Stimulated activated CD4-positive, alpha-beta T cell treated with anti-CD3 and anti-CD28 coated beads, Interleukin-4, amount 100 ng/mL, for 4 hours (primary cell): Measurements from ENCODE around the gene SMCHD1.
"Not testable (repeated sequence)": the region's sequence is repeated elsewhere in the genome, so short reads cannot be mapped to it uniquely, and the experiment has no call there.

Experiments
- DNase-seq, 2 experiments: peaks; one replicate each; pipeline ENCODE4 v3.0.0-alpha.2; 2020

SMCHD1 gene

DNA sequence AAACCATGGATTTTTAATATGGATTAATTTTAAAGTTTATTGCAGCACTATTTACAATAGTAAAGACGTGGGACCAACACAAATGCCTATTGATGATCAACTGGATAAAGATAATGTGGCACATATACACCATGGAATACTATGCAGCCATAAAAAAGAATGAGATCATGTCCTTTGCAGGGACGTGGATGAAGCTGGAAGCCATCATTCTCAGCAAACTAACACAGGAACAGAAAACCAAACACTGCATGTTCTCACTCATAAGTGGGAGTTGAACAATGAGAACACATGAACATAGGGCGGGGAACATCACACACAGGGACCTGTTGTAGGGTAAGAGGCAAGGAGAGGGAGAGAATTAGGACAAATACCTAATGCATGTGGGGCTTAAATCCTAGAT lies 5.3 kb downstream of the SMCHD1 start:
- DNase-seq = not testable (repeated sequence)

DNA sequence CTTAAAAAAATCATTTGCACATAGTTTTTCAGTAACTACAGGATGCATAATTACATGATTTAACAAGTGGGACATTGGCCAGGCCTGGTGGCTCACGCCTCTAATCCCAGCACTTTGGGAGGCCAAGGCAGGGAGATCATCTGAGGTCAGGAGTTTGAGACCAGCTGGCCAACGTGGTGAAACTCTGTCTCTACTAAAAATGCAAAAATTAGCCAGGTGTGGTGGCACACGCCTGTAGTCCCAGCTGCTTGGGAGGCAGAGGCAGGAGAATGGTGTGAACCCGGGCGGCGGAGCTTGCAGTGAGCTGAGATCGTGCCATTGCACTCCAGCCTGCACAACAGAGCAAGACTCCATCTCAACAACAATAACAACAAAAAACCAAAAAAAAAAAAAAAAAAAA lies 6.8 kb downstream of the SMCHD1 start:
- not testable (repeated sequence) for DNase-seq

DNA sequence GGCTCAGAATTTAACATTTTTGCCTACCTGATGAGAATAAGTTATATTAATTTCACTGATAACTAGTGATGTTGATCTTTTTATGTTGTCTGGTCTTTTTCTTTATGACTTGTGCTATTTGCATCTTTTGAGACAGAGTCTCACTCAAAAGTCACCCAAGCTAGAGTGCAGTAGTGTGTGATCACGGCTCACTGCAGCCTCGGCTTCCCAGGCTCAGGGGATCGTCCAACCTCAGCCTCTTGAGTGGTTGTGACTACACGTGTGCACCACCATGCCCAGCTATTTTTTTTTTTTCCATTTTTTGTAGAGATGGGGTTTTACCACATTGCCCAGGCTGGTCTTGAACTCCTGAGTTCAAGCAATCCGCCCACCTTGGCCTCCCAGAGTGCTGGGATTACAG lies 7.5 kb downstream of the SMCHD1 start:
- DNase-seq = no peak

DNA sequence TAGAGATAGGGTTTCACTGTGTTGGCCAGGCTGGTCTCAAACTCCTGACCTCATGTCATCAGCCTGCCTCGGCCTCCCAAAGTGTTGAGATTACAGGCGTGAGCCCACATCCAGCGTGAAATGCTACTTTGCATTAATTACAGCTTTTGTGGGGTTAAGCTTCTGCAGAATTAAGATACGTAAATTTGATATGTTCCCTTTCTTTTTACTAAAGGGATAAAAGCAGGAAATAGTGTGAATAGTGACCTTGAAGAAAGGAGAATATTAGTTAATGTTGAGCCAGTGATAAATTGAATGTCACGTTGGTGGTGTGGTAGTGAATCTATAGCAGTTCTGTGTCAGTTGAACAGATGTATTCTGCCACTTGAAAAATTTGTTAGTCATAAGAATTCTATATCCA lies 16.9 kb downstream of the SMCHD1 start:
- no peak for DNase-seq

DNA sequence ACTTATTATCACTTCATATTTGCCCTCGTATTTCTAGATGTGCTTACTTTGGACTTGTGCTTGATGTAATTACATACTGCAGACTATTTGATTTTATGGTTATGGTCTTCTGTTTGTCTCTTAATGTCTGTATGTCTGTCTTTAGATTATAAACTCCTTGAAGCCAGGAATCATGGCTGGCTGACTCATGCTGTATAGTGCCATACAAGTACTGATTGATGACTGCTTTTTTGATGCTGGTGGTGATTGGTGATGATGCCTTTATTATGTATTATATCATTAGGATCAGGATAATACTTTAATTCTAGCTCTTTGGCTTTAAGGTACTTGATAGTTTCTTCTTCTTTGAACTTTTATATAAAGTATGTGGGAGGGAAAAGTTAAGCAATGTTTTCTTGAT lies 17.3 kb downstream of the SMCHD1 start:
- DNase-seq = no peak

DNA sequence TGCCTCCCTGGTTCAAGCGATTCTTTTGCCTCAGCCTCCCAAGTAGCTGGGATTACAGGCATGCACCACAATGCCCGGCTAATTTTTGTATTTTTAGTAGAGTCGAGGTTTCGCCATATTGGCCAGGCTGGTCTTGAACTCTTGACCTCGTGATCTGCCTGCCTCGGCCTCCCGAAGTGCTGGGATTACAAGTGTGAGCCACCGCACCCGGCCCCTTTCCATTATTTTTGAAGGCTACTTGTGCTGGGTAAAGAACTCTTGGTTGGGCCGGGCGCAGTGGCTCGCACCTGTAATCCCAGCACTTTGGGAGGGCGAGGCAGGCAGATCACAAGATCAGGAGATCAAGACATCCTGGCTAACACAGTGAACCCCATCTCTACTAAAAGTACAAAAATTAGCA lies 23.4 kb downstream of the SMCHD1 start:
- DNase-seq = not testable (repeated sequence)

DNA sequence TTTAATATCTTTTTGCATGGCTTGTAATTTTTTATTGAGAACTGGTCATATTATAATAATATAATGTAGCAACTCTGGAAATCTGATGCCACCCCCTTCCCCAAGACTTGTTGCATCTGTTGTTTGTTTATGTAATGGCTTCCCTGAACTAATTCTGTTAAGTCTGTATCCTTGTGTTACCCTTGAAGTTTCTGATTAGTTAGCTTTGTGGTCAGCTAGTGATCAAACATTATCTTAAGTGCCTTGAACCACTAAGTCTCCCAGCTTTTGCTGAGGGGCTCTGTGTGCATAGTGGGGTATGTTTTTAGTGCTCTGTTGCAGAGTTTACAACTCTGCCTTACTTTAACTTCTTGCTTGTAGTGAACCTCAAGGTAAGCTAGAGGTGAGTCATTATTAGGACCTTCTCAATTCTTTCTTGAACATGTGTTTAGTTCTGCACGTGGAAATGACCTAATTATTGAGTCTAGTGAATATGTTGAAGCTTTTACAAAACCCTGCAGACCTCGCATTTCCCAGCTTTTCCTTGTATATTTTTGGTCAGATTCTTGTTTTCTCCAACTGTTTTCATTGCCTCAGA lies 24.8 kb downstream of the SMCHD1 start:
- DNase-seq = no peak

DNA sequence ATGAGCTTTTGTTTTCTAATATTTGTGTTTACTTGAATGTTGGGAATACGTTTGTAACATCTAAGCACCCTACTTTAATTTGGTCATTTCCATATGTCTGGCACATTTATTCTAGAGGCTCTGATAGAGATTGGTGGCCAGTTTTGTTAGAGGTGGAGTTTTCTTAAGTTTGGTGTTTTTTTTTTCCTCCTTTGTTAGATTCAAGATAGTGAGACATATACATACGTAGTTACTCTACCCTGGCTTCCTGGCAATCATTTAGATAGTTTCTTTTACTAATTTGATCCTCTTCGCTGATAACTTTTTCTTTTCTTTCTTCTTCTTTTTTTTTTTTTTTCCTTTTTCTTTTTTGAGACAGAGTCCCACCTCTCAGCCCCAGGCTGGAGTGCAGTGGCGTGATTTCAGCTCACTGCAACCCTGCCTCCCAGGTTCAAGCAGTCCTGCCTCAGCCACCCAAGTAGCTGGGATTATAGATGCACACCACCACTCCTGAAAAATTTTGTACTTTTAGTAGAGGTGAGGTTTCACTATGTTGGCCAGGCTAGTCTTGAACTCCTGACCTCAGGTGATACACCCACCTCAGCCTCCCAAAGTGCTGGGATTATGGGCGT lies 26.6 kb downstream of the SMCHD1 start:
- no peak for DNase-seq

DNA sequence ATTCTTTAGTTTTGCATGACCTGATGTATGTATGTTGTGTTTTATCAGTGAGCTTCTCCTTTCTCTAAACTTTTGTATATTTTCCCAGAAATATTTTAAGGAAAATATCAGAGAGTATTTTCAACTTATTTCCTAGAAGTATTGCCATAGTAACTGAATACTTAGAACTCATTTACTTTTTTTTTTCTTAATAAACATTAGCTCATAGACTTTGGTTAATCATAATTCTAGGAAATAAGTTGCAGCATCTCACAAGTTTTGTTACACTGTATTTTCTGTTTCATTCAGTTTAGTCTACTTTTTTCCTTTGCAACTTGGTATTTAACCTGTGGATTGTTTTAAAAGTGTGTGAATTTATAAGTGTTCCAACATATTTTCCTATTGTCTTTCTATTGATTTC lies 27.5 kb downstream of the SMCHD1 start:
- no peak for DNase-seq

DNA sequence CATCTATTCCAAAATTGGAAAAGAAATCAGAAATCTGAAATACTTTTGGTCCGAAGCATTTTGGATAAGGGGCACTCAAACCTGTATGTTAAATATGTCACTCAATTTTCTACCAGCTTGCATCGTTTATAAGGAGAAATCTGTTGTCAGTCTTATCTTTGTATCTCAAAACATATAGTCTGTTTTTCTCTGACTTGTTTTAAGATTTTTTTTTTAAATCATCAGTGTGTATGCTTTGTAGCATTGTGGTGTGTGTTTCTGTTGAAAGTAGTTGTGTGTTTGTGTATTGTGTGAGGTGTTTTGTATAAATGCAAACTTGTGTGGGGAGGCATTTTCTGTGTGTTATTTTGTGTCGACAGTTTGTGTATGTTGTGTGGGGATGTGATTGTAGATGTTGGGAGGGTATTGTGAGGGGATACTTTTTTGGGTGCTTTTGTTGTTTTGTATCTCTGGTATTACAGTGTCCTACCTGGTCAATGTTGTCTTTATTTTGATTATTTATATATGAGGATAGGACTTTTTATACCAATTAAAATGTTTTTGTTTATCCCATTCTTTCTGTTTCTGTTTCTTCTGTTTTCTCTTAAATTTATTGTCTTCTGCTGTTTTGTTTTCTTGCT lies 30.9 kb downstream of the SMCHD1 start:
- no peak for DNase-seq

DNA sequence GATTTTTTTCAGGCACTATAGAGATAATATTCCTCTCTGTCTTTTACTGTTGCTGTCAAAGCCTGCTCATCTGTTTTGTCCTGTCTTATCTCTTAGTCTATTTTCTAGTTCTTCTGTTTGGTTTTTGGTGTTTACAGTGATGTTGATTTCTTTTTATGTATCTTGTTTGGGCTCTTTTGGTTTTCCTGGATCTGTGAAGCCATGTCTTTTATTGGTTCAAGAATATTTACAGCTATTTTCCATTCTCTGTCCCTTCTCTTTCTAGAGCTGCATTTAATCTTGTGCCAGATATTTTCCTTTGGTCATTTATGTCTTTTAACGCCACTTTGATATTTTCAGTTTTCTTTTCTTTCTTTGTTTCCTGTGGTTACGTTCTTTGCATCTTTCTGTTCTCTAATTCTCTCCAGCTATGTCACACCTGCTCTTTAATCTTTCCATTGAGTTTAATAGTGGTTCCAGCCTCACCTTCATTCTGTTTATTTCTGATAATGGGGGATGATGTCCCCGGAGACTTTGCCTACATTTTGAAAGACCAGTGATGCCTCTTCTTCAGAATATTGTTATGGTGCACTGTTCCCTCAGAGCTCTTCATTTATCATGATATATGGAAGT lies 32.0 kb downstream of the SMCHD1 start:
- no peak for DNase-seq

DNA sequence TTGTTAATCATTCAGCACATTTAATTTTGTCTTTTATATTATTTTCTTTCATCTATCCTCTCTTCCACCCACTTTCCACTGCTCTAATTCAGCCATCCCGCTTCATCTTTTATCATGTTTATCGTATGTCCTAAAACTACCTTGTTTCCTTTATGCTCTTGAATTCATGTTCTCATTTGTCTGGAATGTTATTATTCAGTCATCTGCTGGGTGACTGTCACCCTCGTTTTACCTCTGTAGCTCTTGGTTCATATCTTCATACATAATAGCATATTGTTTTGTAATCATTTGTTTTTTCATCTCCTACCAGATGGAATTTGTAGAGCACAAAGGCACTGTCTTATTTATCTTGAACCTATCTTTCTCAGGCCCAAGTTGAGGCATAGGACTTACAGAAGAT lies 37.0 kb downstream of the SMCHD1 start:
- DNase-seq = no peak

DNA sequence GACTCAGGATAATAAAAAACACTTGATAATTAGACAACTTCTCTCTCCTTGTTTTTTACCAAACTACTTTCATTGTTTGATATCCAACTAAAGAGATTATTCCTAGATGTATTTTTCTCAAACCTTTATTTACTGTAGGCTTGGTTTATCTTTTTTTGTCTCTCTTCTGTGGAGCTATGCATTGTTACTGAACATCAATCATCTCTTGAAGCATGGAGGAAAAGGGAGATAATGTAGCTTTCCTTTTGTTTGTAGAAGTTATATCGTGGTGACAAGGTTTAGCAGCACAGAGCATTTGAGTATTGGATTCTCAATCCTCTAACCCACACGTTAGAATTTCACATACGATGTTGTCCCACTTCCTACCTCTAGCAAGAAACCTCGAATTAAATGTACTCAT lies 41.7 kb downstream of the SMCHD1 start:
- no peak for DNase-seq

DNA sequence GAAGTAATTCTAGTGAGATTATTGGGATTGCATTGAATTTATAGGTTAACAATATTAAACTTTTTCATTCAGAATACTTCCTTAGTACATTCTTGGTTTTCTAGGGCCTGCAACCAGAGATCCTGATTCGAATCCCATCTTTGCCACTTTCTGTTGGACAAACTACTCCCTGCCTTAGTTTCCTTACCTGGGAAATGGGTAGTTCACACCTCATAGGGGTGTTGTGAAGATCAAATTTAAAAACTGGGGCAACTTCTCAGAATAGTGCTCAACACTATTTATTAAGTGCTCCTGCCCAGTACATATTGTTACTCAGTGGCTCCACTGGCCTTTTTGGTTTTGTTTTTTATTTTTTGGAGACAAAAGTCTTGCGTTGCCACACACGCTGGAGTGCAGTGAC lies 43.5 kb downstream of the SMCHD1 start:
- no peak for DNase-seq

DNA sequence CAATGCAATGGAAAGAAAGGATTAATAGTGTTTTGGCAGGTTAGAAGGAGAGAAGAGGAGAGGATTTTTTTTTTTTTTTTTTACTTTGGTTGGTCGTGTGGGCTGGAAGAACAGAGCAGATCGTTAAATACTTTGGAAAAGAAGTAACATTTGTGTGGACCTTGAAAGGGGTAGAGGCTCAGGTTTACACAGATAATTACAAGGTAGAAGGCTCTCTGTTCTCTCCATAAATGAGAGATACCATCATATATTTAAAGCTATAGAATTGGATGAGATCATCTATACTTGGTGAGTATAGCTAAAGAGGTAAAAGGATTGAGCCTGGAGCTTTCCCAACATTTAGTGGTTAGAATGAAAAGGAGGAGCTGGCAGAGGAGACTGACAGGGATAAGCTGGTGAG lies 49.0 kb downstream of the SMCHD1 start:
- no peak for DNase-seq

DNA sequence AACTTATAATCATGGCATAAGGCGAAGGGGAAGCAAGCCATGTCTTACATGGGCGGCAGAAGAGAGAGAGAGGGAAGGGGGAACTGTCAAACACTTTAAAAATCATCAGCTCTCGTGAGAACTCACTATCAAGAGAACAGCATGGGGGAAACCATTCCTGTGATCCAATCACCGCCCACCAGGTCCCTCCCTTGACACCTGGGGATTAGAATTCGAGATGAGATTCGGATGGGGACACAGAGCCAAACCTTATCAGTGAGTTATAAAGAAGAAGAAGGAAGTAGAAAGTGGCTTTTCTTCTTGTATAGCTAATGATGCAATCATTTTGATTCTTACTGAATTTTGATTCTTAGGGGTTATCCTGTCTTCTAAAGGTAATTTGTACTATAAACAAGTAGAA lies 51.4 kb downstream of the SMCHD1 start:
- no peak for DNase-seq

DNA sequence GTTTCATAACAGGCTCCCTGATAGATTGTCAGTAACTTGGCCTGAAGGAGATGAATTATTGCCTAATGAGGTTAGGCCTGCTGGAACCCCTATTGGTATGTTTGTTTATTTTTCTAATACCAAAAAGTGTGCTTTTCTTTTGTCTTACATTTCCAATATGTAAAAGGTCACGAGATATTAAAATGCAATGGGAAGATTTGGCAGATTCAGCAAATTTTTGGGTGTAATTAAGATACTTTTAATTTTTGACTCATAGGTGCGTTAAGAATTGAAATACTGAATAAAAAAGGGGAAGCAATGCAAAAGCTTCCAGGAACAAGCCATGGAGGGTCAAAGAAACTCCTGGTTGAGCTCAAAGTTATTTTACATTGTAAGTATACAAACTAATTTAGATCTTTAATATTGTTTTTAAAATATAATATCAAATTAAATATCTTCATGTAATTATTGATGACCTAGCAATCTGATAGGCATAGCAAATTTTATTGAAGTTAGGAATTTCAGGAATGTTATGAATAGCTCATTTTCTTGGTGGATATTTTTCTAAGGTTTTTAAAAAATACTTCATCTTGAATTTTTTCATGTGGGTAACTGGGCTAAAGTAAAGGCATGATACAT lies 52.1 kb downstream of the SMCHD1 start:
- no peak for DNase-seq

DNA sequence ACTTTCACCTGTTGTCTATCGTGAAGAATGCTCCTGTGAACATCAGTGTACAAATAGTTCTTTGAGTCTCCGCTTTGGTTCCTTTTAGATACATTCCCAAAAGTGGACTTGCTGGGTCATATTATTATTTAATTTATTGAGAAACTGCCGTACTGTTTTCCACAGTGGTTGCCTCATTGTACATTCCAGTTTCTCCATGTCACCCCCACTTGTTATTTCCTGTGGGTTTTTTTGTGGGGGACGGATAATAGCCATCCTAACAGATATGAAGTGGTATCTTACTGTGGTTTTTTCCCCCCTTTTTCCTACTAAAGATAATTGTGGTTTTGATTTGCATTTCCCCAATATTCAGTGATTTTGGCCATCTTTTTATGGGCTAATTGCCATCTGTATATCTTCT lies 53.8 kb downstream of the SMCHD1 start:
- DNase-seq = no peak

DNA sequence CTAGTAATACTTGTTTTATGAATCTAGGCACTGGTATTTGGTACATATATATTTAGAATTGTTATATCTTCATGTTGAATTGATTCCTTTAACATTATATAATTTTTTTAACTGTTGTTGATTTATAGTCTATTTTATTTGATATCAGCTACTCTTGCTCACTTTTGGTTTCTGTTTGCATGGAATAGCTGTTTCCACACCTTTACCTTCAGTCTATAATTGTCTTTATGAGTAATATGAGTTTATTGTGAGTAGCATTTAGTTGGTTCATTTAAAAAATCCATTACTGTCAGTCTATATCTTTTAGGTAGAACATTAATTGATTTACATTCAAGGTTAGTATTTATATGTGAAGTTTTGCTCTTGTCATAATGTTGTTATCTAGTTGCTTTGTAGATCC lies 58.6 kb downstream of the SMCHD1 start:
- no peak for DNase-seq

DNA sequence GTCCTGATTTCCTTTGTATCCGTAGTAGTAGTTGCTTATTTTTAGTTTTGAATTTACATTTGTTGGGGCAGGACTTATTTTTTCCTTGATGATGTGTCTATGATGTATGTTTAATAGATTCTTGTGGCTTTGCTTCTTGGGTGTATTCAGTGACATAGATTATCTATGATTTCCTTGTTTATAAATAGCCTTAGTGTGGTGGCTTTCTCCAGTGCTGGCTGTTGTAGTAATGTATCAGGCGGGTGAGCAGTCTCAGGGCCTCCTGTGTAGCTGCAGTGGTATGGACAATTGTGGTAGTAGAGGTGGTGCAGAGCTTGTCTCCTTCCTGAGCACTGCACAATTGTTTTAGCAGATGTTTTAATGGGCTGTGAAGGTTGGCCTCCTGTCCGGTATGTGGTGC lies 60.5 kb downstream of the SMCHD1 start:
- DNase-seq = no peak

DNA sequence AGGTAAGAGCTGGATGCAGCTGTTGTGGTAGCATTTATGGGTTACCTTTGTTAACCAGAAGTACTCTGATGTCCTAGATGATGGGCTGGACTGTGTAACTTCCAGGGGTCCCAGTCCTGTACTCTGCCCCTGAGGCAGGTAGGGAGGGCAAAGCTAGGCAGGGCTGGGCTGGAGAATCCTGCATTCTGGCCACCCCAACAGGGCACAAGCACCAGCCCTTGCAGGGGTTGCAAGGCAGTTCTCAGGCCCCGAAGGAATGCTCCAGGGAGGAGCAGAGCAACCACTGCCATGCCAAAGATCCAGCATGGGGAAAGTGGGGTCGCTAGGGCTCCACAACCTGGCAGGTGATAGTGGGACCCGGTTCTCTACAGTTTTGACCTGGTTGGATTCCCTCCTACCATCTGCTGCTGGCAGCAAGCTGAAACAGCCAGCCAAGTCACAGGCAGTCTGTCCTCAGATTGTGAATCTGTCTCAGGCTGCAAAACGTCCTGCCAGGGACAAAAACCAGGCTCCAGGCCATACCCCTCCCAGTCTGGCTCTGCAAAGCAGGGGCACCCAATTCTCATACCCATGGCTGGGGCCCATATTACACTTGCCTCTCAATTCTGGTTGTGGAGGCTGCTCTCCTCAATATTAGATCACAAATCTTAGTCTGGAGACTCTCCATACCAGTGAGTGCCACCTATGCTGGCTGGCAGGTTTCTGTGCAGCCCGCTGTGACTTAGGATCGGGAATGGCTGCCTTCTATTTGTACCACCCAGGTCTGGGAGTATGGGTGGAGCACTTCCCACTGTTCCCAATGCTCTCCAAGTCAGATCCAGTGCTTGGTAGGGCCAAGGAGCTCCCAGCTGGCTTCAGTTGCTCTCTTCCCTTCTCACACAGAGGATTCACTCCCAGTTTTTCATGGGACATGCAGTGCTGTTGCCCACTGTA lies 61.1 kb downstream of the SMCHD1 start:
- DNase-seq = no peak

DNA sequence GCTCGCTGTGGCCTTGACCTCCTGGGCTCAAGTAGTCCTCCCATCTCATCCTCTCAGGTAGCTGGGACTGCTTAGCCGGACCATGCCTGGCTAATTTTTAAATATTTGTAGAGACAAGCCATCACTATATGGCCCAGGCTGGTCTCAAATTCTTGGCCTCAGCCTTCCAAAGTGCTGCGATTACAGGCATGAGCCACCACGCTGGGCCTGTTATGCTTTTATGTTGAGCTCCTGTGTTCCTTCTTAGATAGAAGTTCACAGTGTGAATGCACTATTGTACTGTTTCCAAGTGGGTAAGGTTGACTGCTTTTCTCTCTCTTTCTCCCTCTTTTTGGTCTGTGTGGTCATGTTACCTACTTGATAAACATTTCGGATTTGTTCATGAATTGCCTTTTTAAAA lies 61.9 kb downstream of the SMCHD1 start:
- DNase-seq = no peak

DNA sequence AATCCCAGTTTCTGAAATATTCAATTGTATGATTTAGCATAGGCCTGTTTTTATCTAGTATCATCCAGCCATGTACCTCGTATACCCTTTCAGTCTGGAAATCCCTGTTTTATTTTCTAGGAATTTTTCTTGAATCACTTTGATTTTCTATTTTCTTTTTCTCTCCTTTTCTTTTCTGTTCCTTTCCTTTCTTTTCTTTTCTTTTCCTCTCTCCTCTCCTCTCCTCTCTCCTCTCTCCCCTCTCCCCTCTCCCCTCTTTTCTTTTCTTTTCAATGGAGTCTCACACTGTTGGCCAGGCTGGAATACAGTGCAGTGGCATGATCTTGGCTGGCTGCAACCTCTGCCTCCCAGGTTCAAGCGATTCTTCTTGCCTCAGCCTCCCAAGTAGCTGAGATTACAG lies 63.5 kb downstream of the SMCHD1 start:
- no peak for DNase-seq
